Measurements from ENCODE around the gene FAM240A.
"Not testable (repeated sequence)": the region's sequence is repeated elsewhere in the genome, so short reads cannot be mapped to it uniquely, and the experiment has no call there.

The FAM240A gene

GRCh38 chr3:46573701-46574100 lies 38.6 kb upstream of the FAM240A start:
- TF ChIP-seq, protein P1, sequence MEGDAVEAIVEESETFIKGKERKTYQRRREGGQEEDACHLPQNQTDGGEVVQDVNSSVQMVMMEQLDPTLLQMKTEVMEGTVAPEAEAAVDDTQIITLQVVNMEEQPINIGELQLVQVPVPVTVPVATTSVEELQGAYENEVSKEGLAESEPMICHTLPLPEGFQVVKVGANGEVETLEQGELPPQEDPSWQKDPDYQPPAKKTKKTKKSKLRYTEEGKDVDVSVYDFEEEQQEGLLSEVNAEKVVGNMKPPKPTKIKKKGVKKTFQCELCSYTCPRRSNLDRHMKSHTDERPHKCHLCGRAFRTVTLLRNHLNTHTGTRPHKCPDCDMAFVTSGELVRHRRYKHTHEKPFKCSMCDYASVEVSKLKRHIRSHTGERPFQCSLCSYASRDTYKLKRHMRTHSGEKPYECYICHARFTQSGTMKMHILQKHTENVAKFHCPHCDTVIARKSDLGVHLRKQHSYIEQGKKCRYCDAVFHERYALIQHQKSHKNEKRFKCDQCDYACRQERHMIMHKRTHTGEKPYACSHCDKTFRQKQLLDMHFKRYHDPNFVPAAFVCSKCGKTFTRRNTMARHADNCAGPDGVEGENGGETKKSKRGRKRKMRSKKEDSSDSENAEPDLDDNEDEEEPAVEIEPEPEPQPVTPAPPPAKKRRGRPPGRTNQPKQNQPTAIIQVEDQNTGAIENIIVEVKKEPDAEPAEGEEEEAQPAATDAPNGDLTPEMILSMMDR (IDR thresholded peaks at IDR 0.05; ENCODE audit: control insufficient read depth, extremely low read depth, insufficient read depth) = no peak
- no peak overlapping the region for H3K4me3 ChIP-seq (ENCODE audit: low read depth, low read length)
- DNase-seq (ENCODE audit: low read depth) = no peak

GRCh38 chr3:46574243-46574646 lies 38.1 kb upstream of the FAM240A start:
- no peak overlapping the region for H3K4me3 ChIP-seq (ENCODE audit: low read depth, low read length)
- TF ChIP-seq, protein P1 (IDR thresholded peaks at IDR 0.05; ENCODE audit: control insufficient read depth, extremely low read depth, insufficient read depth) = no peak
- DNase-seq (ENCODE audit: low read depth) = no peak

DNA sequence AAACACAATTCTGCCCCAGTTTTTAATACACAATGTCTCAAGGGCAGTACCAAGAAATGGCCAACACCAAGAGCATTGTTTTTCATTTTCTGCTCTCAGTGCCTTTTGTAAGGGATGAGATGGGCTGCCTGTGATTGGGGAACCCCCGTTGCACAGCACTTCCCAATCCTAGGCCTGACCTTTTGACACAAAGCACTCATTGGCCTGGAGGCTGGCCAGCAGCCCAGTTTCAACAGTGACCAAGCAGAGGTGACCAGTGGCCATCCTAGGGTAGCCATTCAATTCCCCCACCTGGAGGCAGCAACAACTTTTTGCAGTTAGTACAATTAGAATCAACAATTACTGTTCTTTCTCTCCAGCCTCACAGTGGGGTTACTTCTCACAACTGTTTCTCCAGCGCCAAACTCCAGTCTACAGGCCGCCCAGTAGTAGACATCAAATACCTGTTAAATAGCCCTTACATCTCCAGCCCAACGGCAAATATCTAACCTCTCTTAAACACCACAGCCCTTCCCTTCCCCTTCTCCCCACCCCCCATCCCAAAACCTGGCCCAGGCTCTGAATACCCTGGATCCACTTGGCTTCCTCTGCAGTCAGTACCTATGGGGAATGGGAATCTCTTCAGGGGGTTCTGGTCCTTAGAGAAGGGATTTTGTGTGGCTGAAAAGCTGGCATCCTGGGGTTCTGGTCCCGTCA lies 37.3 kb upstream of the FAM240A start:
- no peak overlapping the region for H3K4me3 ChIP-seq (ENCODE audit: low read depth, low read length)
- no peak for DNase-seq (ENCODE audit: low read depth)
- TF ChIP-seq, protein P1 (IDR thresholded peaks at IDR 0.05; ENCODE audit: control insufficient read depth, extremely low read depth, insufficient read depth) = no peak

DNA sequence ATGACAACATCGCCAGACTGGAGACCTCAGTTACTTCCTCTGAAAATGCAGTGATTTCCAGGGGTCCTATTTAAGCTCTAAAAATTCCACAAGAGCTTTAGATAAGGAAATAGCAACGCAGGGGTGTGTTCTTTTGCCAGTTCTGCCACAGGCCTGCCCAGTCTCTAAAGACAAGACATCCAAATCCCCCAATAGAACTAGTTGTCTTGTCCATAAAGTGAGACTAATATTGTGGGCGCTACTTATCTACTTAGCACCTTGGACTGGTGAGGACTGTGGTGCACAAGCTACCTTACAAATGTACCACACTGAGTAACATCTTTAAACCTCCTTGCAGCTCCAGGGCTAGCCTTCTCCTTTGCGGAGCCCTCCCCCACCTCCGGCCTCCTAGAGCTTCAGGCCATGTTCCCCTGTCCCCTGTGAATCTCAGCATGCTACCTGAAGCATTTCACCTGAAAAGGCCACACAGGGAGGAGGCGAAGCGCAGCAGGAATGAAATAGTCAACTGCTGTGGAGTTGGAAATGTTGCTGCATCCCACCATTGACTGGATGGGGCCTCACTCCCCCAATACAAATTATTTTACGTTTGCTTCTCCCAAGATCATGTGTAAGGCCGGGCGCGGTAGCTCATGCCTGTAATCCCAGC lies 36.6 kb upstream of the FAM240A start:
- TF ChIP-seq, protein P1 (IDR thresholded peaks at IDR 0.05; ENCODE audit: control insufficient read depth, extremely low read depth, insufficient read depth) = no peak
- no peak overlapping the region for H3K4me3 ChIP-seq (ENCODE audit: low read depth, low read length)

GRCh38 chr3:46576386-46576785 lies 35.9 kb upstream of the FAM240A start:
- TF ChIP-seq, protein P1 (IDR thresholded peaks at IDR 0.05; ENCODE audit: control insufficient read depth, extremely low read depth, insufficient read depth) = no peak
- no peak overlapping the region for H3K4me3 ChIP-seq (ENCODE audit: low read depth, low read length)
- no peak for DNase-seq (ENCODE audit: low read depth)

More for the DNA sequence above, 36.6 kb upstream of the FAM240A start:
- no peak for DNase-seq (ENCODE audit: low read depth)

- no peak for DNase-seq (ENCODE audit: low read depth)
- no peak overlapping the region for H3K4me3 ChIP-seq (ENCODE audit: low read depth, low read length)
- TF ChIP-seq, protein P1 (IDR thresholded peaks at IDR 0.05; ENCODE audit: control insufficient read depth, extremely low read depth, insufficient read depth) = no peak
Observed at GRCh38 chr3:46576879-46577278, 35.4 kb upstream of the FAM240A start.

GRCh38 chr3:46577580-46578249 lies 34.6 kb upstream of the FAM240A start:
- not testable (repeated sequence) for DNase-seq (ENCODE audit: low read depth)

More at GRCh38 chr3:46577580-46578249, 34.6 kb upstream of the FAM240A start:
- not testable (repeated sequence) for H3K4me3 ChIP-seq (ENCODE audit: low read depth, low read length)
